Endothelial cell of umbilical vein (primary cell): ENCODE measurements around the gene C17orf67. TPM values are rescaled to one million over a fixed set of nuclear protein-coding genes. Genes with fewer than 3 reads are reported as not detected.

Source experiments
- BruUV-seq: library from RNA; stranded (reverse); fragments of 400-500 nt; replicated peaks from 2 replicates; lab custom pipeline; 2021; lab: Mats Ljungman, UMichigan
- CTCF ChIA-PET: fragments of 300-600, 350-600 bp; sonication (Branson Sonifier 250); formaldehyde crosslinking; loops from one replicate; lab custom pipeline; 2021; ENCODE audit warnings: antibody characterized with exemption, inconsistent platforms; lab: Charles Lee
- POLR2A ChIA-PET: fragments of 300-600, 350-600 bp; sonication (Branson Sonifier 250); formaldehyde crosslinking; loops from one replicate; lab custom pipeline; 2021; ENCODE audit warnings: antibody characterized with exemption, inconsistent platforms; lab: Charles Lee
- DNase-seq: peaks from one replicate; pipeline ENCODE4 v3.0.0-alpha.2; 2011; ENCODE audit warnings: low read depth, low spot score
- FAIRE-seq: peaks from 2 replicates; lab custom pipeline; 2011; peaks lifted over from hg19 to GRCh38; lab: Jason Lieb, UNC
- H2AFZ ChIP-seq: 2 replicates; pipeline ENCODE4 v1.6.0; 2012; ENCODE audit warnings: low read depth, low read length, control low read depth, inconsistent platforms
- H3K27ac ChIP-seq: 2 replicates; pipeline ENCODE4 v1.5.1; 2011; ENCODE audit warnings: low read depth, mild to moderate bottlenecking, control low read depth, low read length, moderate library complexity; ENCODE audit not compliant: insufficient read depth
- H3K27me3 ChIP-seq, 2 experiments: 2 replicates each; pipeline versions ENCODE4 v1.6.0 to v1.6.1; 2011; ENCODE audit warnings: low read length in 2 of 2, mixed read lengths in 1 of 2; ENCODE audit not compliant: control insufficient read depth in 2 of 2, insufficient read depth in 2 of 2
- H3K36me3 ChIP-seq, 2 experiments: 2 replicates in 1 of 2; 3 replicates in 1 of 2; pipeline ENCODE4 v1.5.1; 2011; ENCODE audit warnings: low read length in 2 of 2, mild to moderate bottlenecking in 1 of 2, moderate library complexity in 1 of 2; ENCODE audit not compliant: control insufficient read depth in 2 of 2, insufficient read depth in 2 of 2; ENCODE audit errors: extremely low read depth in 1 of 2
- H3K4me1 ChIP-seq: 3 replicates; pipeline ENCODE4 v1.5.1; 2011; ENCODE audit warnings: mild to moderate bottlenecking, low read length; ENCODE audit not compliant: control insufficient read depth, insufficient read depth; ENCODE audit errors: extremely low read depth
- H3K4me2 ChIP-seq: 2 replicates; pipeline ENCODE4 v1.6.1; 2011; ENCODE audit warnings: low read length, control low read depth, mixed read lengths; ENCODE audit not compliant: insufficient read depth
- H3K4me3 ChIP-seq, 3 experiments: fragments of 200-600 bp in 1 of 3; sonication (generic), shearing (Covaris generic) in 1 of 3; replicated peaks in 1 of 3; 2 replicates each; pipeline ENCODE4 v1.5.1; 2011 to 2016; ENCODE audit warnings: control low read depth in 3 of 3, low read length in 3 of 3, mild to moderate bottlenecking in 2 of 3, inconsistent platforms in 1 of 3, low read depth in 1 of 3, moderate library complexity in 1 of 3; ENCODE audit not compliant: insufficient read depth in 1 of 3
- H3K79me2 ChIP-seq: 2 replicates; pipeline ENCODE4 v1.6.0; 2012; ENCODE audit warnings: low read length, inconsistent platforms; ENCODE audit not compliant: control insufficient read depth, insufficient read depth
- H3K9ac ChIP-seq: replicated peaks from 2 replicates; pipeline ENCODE3; 2011; ENCODE audit warnings: low read length, control low read depth; ENCODE audit not compliant: insufficient read depth; ENCODE audit errors: extremely low read depth
- H3K9me1 ChIP-seq: replicated peaks from 3 replicates; pipeline ENCODE4 v1.6.0; 2011; ENCODE audit warnings: mild to moderate bottlenecking, low read length; ENCODE audit not compliant: control insufficient read depth, insufficient read depth; ENCODE audit errors: extremely low read depth
- H3K9me3 ChIP-seq: replicated peaks from 2 replicates; pipeline ENCODE4 v1.5.1; 2012; ENCODE audit warnings: low read length, inconsistent platforms; ENCODE audit not compliant: control insufficient read depth, insufficient read depth
- H4K20me1 ChIP-seq: replicated peaks from 2 replicates; pipeline ENCODE3; 2011; ENCODE audit warnings: mild to moderate bottlenecking, low read length; ENCODE audit not compliant: control insufficient read depth, insufficient read depth; ENCODE audit errors: extremely low read depth
- EZH2 ChIP-seq: IDR thresholded peaks from 2 replicates; pipeline ENCODE4 v1.6.1; 2012; ENCODE audit warnings: borderline replicate concordance, low read depth, mild to moderate bottlenecking, moderate library complexity, low read length, inconsistent platforms; ENCODE audit not compliant: severe bottlenecking
- FOS ChIP-seq: IDR thresholded peaks from 2 replicates; pipeline ENCODE4 v1.6.1; 2011; ENCODE audit warnings: mild to moderate bottlenecking, low read length, moderate library complexity, borderline replicate concordance; ENCODE audit not compliant: insufficient read depth
- GATA2 ChIP-seq: IDR thresholded peaks from 2 replicates; pipeline ENCODE4 v1.7.0; 2011; ENCODE audit warnings: low read depth, mild to moderate bottlenecking, moderate library complexity, mixed read lengths, low read length; ENCODE audit not compliant: insufficient read length, insufficient read depth
- JUN ChIP-seq: IDR thresholded peaks from 2 replicates; pipeline ENCODE4 v1.6.1; 2011; ENCODE audit warnings: borderline replicate concordance, low read depth; ENCODE audit not compliant: insufficient read length, insufficient read depth
- MYC ChIP-seq: IDR thresholded peaks from one replicate; pipeline ENCODE4 v1.6.1; 2011; ENCODE audit warnings: mild to moderate bottlenecking, low read depth, low read length
- POLR2A ChIP-seq: IDR thresholded peaks from 2 replicates; pipeline ENCODE4 v1.6.1; 2012; ENCODE audit warnings: low read depth, mild to moderate bottlenecking, control low read depth, low read length
- POLR2AphosphoS5 ChIP-seq: IDR thresholded peaks from 2 replicates; pipeline ENCODE4 v1.6.1; 2012; ENCODE audit warnings: low read depth, mild to moderate bottlenecking, control low read depth, low read length, moderate library complexity; ENCODE audit not compliant: insufficient read depth
- dilution Hi-C: fragments of 300-500 bp; cut with MboI; formaldehyde crosslinking; loops from one replicate; pipeline ENCODE4 v1.15.0; 2019; ENCODE audit warnings: low sequenced_read_pairs; ENCODE audit not compliant: extremely low pct_ligation_motif_present
- intact Hi-C: fragments of 100-400 bp; cut with micrococcal nuclease; formaldehyde crosslinking; loops from one replicate; pipeline ENCODE4 v1.10.0; 2022
- polyA plus RNA-seq, 4 experiments: library from polyadenylated mRNA; depleted of rRNA in 3 of 4; stranded (reverse) in 3 of 4; unstranded in 1 of 4; fragments of >200 nt; gene quantifications; 2 replicates each; pipeline versions ENCODE4 v1.2.1 to v1.2.3, GENCODE V29; 2011 to 2012; ENCODE audit warnings: missing spikeins in 1 of 4
- total RNA-seq: library from RNA; stranded (reverse); gene quantifications from 2 replicates; pipeline ENCODE4 v1.2.3, GENCODE V29; 2021
- TF ChIP-seq, protein P1 (sequence below), 2 donors: IDR thresholded peaks; 1 replicate in 1 of 2; 2 replicates in 1 of 2; pipeline ENCODE4 v1.5.1; 2011; ENCODE audit warnings: low read length in 2 of 2, mild to moderate bottlenecking in 2 of 2, moderate library complexity in 2 of 2, control low read depth in 1 of 2, inconsistent platforms in 1 of 2, low read depth in 1 of 2; ENCODE audit not compliant: insufficient read depth in 1 of 2; ENCODE audit errors: extremely low read depth in 1 of 2
- TF ChIP-seq, protein P2 (sequence below): IDR thresholded peaks from 2 replicates; pipeline ENCODE4 v1.6.1; 2011; ENCODE audit not compliant: insufficient read depth, insufficient read length

The C17orf67 gene
- total and polyA plus RNA-seq, 2 donors (not counting 3 experiments of a cell fraction or from before 2014, with no cell fraction given), result 1.9 to 5.8 TPM

DNA sequence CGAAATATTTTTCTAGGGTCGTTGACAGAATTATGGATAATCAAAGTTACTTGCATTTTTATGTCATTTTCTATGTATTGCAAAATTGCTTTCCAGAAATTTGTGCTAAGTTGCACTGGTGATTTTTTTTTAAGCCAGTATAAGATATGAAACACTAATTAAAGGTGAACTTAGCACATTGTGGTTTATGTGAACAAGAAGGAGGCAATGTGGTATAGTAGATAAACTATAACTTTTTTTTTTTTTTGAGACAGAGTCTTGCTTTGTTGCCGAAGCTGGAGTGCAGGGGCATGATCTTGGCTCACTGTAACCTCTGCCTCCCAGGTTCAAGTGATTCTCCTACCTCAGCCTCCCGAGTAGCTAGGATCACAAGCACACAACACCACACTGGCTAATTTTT is 13.4 kb upstream of the C17orf67 start:
- BruUV-seq, result no TSS peak
- DNase-seq, result no peak
- intact Hi-C loops, result no loop called here
- Histone ChIP-seq H3K9me3 (no peaks in the 10 kb centered on the region), H4K20me1 (no peaks in the 10 kb centered on the region), H3K9me1 (no peaks in the 10 kb centered on the region), H3K9ac (no peak overlapping the region), H3K4me3 (no peak overlapping the region), H3K36me3 (peaks cover 5 to 8% of the 10 kb centered on the region in 2 experiments), H3K27ac (no peak overlapping the region), H3K4me1 (peaks cover 5% of the 10 kb centered on the region), H3K79me2 (no peaks in the 10 kb centered on the region), H3K27me3 (no peaks in the 10 kb centered on the region), H3K4me2 (no peak overlapping the region), H2AFZ (no peak overlapping the region)
- CTCF ChIA-PET, result no interaction called here
- no peak for FAIRE-seq
- POLR2A ChIA-PET, result no interaction called here
- TF ChIP-seq, protein P1, sequence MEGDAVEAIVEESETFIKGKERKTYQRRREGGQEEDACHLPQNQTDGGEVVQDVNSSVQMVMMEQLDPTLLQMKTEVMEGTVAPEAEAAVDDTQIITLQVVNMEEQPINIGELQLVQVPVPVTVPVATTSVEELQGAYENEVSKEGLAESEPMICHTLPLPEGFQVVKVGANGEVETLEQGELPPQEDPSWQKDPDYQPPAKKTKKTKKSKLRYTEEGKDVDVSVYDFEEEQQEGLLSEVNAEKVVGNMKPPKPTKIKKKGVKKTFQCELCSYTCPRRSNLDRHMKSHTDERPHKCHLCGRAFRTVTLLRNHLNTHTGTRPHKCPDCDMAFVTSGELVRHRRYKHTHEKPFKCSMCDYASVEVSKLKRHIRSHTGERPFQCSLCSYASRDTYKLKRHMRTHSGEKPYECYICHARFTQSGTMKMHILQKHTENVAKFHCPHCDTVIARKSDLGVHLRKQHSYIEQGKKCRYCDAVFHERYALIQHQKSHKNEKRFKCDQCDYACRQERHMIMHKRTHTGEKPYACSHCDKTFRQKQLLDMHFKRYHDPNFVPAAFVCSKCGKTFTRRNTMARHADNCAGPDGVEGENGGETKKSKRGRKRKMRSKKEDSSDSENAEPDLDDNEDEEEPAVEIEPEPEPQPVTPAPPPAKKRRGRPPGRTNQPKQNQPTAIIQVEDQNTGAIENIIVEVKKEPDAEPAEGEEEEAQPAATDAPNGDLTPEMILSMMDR (IDR thresholded peaks at IDR 0.05; ENCODE audit: extremely low read depth in 1 of 2, insufficient read depth in 1 of 2, low read depth in 1 of 2, low read length in 2 of 2), result no peak
- TF ChIP-seq MYC (no peak), FOS (no peak), POLR2AphosphoS5 (no peak), GATA2 (no peak), EZH2 (no peak), JUN (no peak), POLR2A (no peak)
- TF ChIP-seq, protein P2, sequence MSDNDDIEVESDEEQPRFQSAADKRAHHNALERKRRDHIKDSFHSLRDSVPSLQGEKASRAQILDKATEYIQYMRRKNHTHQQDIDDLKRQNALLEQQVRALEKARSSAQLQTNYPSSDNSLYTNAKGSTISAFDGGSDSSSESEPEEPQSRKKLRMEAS, result no peak
- dilution Hi-C loops, result no loop called here
